Activated gamma-delta T cell treated with anti-CD3 and anti-CD28 coated beads, Interleukin-2, amount 50 U/mL, for 16 hours (primary cell): Measurements from ENCODE around the gene LDLR.

Source experiments
- DNase-seq: peaks from one replicate; pipeline ENCODE4 v3.0.0-alpha.2; 2020; ENCODE audit warnings: low read depth

LDLR gene

GRCh38 chr19:11089254-11090013 is at the start of gene LDLR:
LDLR (plus strand) TSS chr19:11089463; CDS start chr19:11089549, 86 bp downstream.
- peak; percentile 59 for DNase-seq

- DNase-seq, result no peak
Observed at GRCh38 chr19:11041194-11041593, 48.1 kb upstream of the LDLR start.

DNA sequence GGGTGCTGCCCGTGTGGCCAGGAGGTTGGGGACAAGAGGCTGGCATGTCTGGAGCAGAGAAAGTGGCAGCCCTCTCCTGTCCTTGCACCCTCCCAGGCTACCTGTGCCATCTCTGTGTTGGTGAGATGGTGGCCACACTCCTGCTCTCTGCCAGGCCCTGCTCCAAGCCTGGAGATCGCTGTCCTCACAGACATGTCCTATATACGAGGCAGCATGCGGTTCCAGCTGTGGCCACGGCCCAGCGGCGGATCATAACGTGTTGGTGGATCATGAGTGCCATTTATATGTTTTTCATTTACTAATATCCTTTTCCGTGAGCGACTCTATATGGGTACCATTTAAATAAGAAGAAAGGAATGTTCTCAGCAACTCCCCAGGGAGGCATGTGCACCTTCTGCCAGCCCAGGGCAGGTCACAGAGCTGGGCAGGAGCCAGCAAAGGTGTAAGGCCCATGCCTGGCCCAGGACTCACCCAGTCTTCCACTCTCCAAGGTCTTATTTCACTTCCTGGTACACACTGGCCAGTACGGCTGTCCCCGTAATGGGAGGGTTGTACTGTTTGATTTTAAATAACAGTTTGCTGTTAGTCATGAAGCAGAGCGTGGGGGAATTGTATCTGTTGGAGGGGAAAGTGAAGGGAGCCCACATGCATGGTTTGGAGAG is 47.2 kb upstream of the LDLR start:
- no peak for DNase-seq

DNA sequence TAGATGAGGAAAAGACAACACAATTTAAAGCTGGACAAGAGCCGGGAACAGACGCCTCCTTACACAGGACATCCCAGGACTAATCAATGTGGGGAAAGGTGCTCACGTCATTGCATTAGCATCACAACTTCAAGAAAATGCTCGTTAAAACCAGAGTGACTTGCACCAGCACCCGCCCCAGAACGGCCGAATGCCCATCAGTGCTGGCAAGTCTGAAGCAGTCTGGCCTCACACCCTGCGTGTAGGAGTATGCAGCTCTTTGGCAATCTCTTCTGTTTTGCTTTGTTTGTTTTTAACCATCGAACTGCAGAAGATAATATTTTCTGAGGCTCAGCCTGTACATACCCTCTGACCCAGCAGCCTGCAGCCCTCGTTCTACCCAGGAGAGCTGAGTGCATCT is 44.8 kb upstream of the LDLR start:
- no peak for DNase-seq

- no peak for DNase-seq
Observed at GRCh38 chr19:11045536-11045935, 43.7 kb upstream of the LDLR start.

DNA sequence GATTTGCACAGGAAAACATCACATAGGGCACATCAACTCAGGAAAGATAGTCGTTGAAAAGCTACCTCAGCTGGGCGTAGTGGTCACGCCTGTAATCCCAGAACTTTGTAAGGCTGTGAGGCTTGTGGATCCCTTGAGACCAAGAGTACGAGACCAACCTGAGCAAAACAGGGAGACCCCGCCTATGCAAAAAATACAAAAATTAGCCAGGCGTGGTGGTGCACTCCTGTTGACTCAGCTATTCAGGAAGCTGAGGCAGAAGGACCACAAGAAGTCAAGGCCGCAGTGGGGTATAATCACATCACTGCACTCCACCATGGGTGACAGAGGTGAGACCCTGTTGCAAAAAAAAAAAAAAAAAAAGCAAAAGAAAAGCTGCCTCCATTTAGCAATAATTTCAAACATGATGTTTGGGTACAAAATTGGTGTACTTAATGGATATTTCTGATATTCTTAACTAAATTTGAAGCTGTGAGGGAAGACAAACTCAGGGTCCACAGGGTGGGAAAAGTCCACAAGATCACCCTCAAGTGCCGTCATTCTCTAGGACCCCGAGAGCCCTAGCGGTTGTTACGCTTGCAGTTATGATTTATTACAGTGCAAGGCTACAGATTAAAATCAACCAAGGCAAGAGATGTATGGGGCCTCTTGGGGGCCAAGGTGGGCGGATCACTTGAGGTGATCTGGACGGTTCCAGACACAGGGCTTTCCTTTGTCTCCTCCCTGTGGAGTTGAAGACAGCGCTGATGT is 42.5 kb upstream of the LDLR start:
- DNase-seq, result no peak

- no peak for DNase-seq
Observed at GRCh38 chr19:11047866-11048265, 41.4 kb upstream of the LDLR start.

DNA sequence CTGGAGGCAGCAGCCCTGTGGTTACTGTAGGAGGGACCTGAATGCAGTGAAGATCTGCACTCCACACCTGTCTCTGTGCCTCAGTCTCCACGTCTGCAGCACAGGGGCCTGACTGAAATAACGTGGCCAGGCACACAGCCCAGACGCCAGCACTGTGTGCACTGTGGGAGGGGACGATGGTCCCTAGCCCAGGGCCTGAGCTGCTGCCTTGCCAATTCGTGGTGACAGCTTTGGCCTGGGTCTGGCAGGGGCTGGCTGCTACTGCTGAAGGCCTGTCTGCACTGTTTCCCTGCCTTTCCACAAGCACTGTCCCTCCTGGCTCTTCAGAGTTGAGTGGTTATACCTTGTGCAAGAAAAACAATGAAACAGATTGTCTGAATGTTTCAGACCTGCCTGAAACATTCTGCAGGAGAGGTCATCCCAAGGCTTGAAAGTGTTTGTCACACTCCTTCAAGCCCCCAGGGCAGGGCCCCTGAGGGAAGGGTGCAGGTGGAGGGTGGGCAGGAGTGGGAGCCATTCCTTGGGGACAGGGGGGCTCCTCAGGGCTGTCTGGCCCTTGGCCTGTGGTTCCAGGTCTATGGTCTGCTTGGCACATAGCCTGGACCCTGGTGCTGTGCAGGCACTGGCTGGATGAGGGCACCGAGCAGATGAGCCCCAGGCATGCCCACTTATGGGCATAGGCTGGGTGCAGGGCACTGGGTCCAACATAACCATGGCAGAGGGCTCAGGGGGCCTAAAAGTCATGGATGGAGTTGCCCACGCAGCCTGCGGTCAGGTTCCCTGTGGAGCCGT is 38.7 kb upstream of the LDLR start:
- no peak for DNase-seq

DNA sequence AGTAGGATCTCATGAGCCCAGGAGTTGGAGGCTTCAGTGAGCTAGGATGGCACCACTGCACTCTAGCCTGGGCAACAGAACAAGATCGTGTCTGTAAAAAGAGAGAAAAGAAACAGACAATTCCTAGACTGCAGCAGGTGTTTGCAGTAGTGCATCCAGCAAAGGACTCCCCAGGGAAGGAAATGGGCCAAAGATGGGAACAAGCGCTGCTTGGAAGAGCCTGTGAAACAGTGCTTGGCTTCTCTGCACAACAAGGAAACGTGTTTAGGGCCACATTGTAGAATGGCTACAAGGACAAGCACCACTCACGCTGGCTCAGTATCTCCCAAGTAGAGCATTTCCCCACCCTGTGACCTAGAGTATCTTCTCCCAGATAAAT is 35.5 kb upstream of the LDLR start:
- DNase-seq, result no peak

DNA sequence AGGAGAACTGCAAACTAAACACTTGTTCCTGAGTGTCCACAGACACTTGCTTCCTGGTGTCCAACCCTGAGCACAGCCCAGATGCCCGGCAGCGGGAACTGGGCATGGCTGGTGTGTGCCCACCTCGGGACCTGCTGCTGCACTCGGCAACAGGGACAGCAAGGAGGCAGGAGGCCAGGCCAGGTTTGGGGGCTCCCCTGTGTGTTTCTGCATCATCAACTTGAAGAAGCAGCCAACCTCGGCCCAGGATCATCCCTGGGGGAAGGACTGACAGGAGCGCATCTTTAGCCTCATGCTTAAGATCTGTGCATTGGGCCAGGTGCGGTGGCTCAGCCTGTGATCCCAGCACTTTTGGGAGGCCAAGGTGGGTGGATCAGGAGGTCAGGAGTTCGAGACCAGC is 35.1 kb upstream of the LDLR start:
- DNase-seq, result no peak

DNA sequence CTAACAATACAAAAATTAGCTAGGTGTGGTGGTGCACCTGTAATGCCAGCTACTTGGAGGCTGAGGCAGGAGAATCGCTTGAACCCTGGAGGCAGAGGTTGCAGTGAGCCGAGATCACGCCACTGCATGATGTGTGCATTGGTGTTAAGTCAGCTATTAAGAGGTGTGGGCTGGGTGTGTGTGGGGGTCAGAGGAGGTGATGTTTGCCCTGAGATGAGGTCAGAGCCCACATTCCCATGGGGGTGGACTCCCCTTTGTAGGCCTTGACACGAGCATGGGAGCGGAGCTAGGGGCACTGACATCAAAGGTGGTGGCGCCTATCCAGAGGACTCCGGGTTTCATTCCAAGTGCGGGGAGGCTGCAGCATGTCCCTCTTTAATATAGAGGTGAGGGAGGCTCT is 34.6 kb upstream of the LDLR start:
- DNase-seq, result no peak

- no peak for DNase-seq
Observed at GRCh38 chr19:11058246-11059030, 30.8 kb upstream of the LDLR start.

GRCh38 chr19:11059511-11060358 is 29.5 kb upstream of the LDLR start:
- no peak for DNase-seq

DNA sequence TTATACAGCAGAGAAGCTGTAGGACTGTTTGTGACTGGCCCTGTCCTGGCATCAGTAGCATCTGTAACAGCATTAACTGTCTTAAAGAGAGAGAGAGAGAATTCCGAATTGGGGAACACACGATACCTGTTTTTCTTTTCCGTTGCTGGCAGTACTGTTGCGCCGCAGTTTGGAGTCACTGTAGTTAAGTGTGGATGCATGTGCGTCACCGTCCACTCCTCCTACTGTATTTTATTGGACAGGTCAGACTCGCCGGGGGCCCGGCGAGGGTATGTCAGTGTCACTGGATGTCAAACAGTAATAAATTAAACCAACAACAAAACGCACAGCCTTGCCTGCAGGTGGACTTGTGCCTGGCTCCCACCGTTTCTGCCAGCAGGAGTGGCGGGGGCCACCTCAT is 27.3 kb upstream of the LDLR start:
- DNase-seq, result no peak

GRCh38 chr19:11063434-11063833 is 25.8 kb upstream of the LDLR start:
- DNase-seq, result no peak

DNA sequence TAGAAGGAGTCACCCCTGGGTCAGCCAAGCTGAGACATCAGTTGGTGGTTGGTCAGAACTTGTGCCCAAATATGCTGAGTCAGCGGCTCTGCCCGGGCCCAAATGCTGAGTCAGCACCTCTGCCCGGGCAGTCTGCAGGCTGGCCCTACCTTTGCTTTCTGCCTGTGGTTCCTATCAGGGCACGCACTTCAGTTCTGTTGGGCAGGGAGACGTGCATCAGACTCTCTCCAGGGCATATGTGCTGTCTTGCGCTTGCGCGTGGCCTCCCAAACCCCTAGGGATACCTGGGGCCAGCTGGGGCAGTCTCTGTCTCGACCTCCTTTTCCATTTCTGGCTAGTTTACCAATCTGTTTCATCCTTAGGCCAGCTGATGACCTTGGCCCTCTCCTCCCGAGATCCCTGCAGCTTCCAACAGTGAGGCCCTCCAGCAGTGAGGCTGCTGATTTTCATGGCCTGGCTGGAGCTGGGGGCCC is 24.4 kb upstream of the LDLR start:
- DNase-seq, result no peak

- DNase-seq, result no peak
Observed at GRCh38 chr19:11066326-11066725, 22.9 kb upstream of the LDLR start.

GRCh38 chr19:11067356-11068113 is 21.7 kb upstream of the LDLR start:
- no peak for DNase-seq

- DNase-seq, result no peak
Observed at GRCh38 chr19:11069561-11069960, 19.7 kb upstream of the LDLR start.

DNA sequence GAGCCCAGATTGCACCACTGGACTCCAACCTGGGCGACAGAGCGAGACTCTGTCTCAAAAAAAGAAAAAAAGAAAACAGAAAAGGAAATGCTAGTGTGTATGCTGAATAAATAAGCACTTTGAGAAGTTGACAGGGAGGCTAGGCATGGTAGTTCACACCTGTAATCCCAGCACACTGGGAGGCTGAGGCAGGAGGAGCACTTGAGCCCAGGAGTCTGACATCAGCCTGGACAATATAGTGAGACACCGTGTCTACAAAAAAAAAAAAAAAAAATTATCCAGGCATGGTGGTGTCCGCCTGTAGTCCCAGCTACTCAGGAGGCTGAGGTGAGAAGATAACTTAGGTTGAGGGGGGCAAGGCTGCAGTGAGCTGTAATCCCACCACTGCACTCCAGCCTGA is 19.1 kb upstream of the LDLR start:
- no peak for DNase-seq
